GM12892 (cell line): Measurements from ENCODE around the gene RHBG.

Experiments used
- POLR2A ChIP-seq: IDR thresholded peaks from 2 replicates; pipeline ENCODE4 v1.6.1; 2011; ENCODE audit warnings: low read depth, low read length, control low read depth
- POLR2AphosphoS5 ChIP-seq: IDR thresholded peaks from 2 replicates; pipeline ENCODE4 v1.6.1; 2011; ENCODE audit warnings: low read depth, low read length, control low read depth
- TAF1 ChIP-seq: IDR thresholded peaks from 2 replicates; pipeline ENCODE4 v1.6.1; 2011; ENCODE audit warnings: low read depth, mild to moderate bottlenecking, control low read depth, low read length, borderline replicate concordance

DNA sequence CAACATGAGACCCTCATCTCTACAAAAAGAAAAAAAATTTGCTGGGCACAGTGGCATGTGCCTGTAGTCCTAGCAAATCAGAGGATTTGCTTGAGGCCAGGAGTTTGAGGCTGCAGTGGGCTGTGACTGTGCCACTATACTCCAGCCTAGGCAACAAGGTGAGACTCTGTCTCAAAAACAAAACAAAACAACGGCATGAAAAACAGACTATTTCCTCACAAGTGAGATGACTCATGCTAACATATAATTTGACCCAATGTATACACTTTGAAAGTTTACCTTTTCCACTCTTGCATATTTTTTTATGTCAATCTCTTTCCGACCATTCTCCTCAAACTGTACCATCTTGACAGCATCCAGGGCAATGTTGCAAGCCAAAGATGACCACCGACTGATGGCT is 48.5 kb upstream of the RHBG start:
- TF ChIP-seq POLR2AphosphoS5 (no peak), POLR2A (no peak), TAF1 (no peak)
